Mucosa of descending colon (tissue), 3 donors: ENCODE results near the gene ARSG. TPM values are rescaled to one million over a fixed set of nuclear protein-coding genes. Genes with fewer than 3 reads are reported as not detected.
A peak's percentile ranks its signal among the peaks of the same experiment; 100 is the strongest.
"Not testable (repeated sequence)": the region's sequence is repeated elsewhere in the genome, so short reads cannot be mapped to it uniquely, and the experiment has no call there.

Experiments
- ATAC-seq: fragments of 200-7000 bp; cut with Tn5 transposase; one replicate; pipeline ENCODE4 v1.9.1; 2020; ENCODE audit warnings: mild to moderate bottlenecking, moderate library complexity
- DNase-seq, 3 donors: peaks; one replicate each; pipeline ENCODE4 v3.0.0-alpha.2; 2020
- H3K36me3 ChIP-seq: fragments of 200-600 bp; one replicate; pipeline ENCODE4 v1.8.0; 2021; ENCODE audit warnings: low read depth, mild to moderate bottlenecking
- H3K4me1 ChIP-seq: fragments of 200-600 bp; one replicate; pipeline ENCODE4 v1.8.0; 2021; ENCODE audit warnings: low read depth, mild to moderate bottlenecking
- H3K4me3 ChIP-seq: fragments of 200-600 bp; one replicate; pipeline ENCODE4 v1.8.0; 2021; ENCODE audit warnings: mild to moderate bottlenecking
- H3K9me3 ChIP-seq: fragments of 200-600 bp; one replicate; pipeline ENCODE4 v1.8.0; 2021; ENCODE audit warnings: mild to moderate bottlenecking
- intact Hi-C, 2 donors: fragments of 100-400 bp; cut with DNase I in 1 of 2; cut with micrococcal nuclease in 1 of 2; formaldehyde crosslinking; loops; one replicate each; pipeline versions ENCODE4 v1.11.0 to v1.11.1; 2022; cut with DNase I, micrococcal nuclease
- total RNA-seq, 3 donors: library from RNA; stranded (reverse); fragmentation: NEBNext Ultra II Directional in 2 of 3; extraction: Animal tissue kit (Norgen Biotek cat#: 25700) in 2 of 3; gene quantifications; one replicate each; pipeline versions ENCODE4 v1.2.1 to v1.2.4, GENCODE V29; 2021 to 2023
- TF ChIP-seq, protein P1 (sequence below): fragments of 200-600 bp; IDR thresholded peaks from one replicate; pipeline ENCODE4 v1.8.0; 2022; ENCODE audit warnings: antibody characterized with exemption, mild to moderate bottlenecking
- donor health status: DM: no; HTN: no; CAD: no; lungs with moderate emphysema.
- donor health status: DM: no; HTN: no; CAD: no.
- donor health status: DM: no; HTN: yes; CAD: no.

ARSG gene
- total RNA-seq, 3 donors from 2014 or later, result 1.7 to 3.1 (median 2.1) TPM

DNA sequence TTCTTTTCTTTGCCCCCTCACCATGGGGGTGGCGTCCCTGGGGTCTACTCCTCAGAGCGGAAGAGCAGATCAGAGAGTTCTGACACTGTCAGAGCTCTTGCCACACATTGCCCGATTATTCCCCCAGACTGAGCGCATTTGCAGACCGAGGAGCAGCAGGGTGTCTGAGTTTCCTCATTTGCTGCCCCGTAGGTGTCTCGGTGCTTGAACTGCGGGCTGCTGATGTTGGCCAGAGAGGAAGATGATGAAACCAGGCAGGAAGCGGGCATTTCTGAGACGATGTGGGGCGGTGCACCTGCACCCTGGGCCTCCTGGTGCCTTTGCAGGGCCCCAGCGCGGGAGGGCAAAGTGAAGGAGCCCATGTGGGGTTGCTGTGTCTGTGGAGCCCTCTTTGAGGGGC is 55.2 kb downstream of the ARSG start:
- no peaks in the 10 kb centered on the region for H3K36me3 ChIP-seq
- intact Hi-C loops, result loop anchor here in 1 of 2 donors (10.0 kb wide), 1 partner anchor 52 kb away; the partner anchor contains the start of genes ARSG and SLC16A6
- TF ChIP-seq, protein P1, sequence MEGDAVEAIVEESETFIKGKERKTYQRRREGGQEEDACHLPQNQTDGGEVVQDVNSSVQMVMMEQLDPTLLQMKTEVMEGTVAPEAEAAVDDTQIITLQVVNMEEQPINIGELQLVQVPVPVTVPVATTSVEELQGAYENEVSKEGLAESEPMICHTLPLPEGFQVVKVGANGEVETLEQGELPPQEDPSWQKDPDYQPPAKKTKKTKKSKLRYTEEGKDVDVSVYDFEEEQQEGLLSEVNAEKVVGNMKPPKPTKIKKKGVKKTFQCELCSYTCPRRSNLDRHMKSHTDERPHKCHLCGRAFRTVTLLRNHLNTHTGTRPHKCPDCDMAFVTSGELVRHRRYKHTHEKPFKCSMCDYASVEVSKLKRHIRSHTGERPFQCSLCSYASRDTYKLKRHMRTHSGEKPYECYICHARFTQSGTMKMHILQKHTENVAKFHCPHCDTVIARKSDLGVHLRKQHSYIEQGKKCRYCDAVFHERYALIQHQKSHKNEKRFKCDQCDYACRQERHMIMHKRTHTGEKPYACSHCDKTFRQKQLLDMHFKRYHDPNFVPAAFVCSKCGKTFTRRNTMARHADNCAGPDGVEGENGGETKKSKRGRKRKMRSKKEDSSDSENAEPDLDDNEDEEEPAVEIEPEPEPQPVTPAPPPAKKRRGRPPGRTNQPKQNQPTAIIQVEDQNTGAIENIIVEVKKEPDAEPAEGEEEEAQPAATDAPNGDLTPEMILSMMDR, result no peak
- no peak overlapping the region for H3K4me3 ChIP-seq
- ATAC-seq, result peak; percentile 85
- H3K4me1 ChIP-seq, result no peaks in the 10 kb centered on the region
- no peaks in the 10 kb centered on the region for H3K9me3 ChIP-seq
- DNase-seq, result peak; percentile 38 to 81 (median 41)

GRCh38 chr17:68347380-68347779 is 56.1 kb downstream of the ARSG start:
- TF ChIP-seq, protein P1, result no peak
- H3K4me1 ChIP-seq, result no peaks in the 10 kb centered on the region

DNA sequence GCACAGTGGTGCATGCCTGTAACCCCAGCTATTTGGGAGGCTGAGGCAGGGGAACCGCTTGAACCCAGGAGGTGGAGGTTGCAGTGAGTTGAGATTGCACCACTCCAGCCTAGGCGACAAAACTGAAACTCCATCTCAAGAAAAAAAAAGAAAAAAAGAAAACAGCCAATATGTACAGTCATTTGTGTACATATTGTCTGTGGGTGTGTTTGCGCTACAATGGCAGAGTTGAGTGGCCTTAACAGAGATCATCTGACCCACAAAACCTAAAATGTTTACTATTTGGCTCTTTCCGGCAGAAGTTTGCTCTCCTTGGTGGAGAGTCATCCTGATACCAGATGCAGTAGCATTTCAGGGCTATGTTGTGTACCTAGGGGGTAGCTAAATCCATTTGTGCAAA is 57.9 kb downstream of the ARSG start:
- Histone ChIP-seq H3K9me3 (no peaks in the 10 kb centered on the region), H3K36me3 (no peaks in the 10 kb centered on the region), H3K4me1 (no peaks in the 10 kb centered on the region), H3K4me3 (no peak overlapping the region)
- ATAC-seq (no peak), DNase-seq (no peak)
- intact Hi-C loops, result loop anchor here in 1 of 2 donors (10.0 kb wide), 1 partner anchor 54 kb away; the partner anchor contains the start of genes ARSG and SLC16A6
- TF ChIP-seq, protein P1, result no peak

More at GRCh38 chr17:68347380-68347779, 56.1 kb downstream of the ARSG start:
- ATAC-seq (no peak), DNase-seq (no peak)
- intact Hi-C loops, result loop anchor here in 1 of 2 donors (10.0 kb wide), 1 partner anchor 53 kb away; the partner anchor contains the start of genes ARSG and SLC16A6
- H3K4me3 ChIP-seq, result no peak overlapping the region
- H3K9me3 ChIP-seq, result no peaks in the 10 kb centered on the region
- H3K36me3 ChIP-seq, result no peaks in the 10 kb centered on the region

DNA sequence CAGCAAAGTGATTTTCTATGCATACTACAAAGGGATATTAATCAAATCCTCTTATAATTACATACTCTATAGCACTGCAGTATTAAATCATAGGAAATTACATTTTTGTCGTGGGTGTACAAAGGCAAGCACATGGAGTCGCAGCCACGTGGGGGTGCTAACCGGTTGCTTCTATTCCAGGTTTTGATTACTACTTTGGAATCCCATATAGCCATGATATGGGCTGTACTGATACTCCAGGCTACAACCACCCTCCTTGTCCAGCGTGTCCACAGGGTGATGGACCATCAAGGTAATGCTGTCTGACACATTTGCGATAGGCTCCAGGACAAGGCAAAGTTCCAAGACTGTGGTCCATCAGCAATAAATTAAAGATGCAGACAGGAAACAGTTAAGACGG is 60.1 kb downstream of the ARSG start:
- intact Hi-C loops, result no loop called here
- ATAC-seq, result no peak
- Histone ChIP-seq H3K36me3 (no peaks in the 10 kb centered on the region), H3K4me1 (no peaks in the 10 kb centered on the region), H3K9me3 (no peaks in the 10 kb centered on the region), H3K4me3 (no peak overlapping the region)
- no peak for DNase-seq
- TF ChIP-seq, protein P1, result no peak

DNA sequence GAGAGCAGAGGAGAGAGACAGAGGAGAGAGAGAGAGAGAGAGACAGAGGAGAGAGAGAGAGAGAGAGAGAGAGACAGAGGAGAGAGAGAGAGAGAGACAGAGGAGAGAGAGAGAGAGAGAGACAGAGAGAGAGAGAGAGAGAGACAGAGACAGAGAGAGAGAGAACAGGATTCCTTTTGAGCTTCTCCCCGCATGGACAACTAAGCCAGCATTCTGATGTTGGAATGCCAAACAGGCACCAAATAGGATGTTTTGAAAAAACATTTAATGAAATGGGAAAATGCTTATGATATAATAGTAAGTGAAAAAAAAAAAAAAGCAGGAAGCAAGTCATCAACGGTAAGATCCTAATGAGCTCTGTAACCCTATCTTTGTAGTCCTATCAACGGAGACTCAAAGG is 60.7 kb downstream of the ARSG start:
- no peaks in the 10 kb centered on the region for H3K9me3 ChIP-seq
- H3K36me3 ChIP-seq, result no peaks in the 10 kb centered on the region
- H3K4me3 ChIP-seq, result no peak overlapping the region
- ATAC-seq, result no peak
- no peaks in the 10 kb centered on the region for H3K4me1 ChIP-seq
- TF ChIP-seq, protein P1, result no peak
- no peak for DNase-seq
- intact Hi-C loops, result no loop called here

DNA sequence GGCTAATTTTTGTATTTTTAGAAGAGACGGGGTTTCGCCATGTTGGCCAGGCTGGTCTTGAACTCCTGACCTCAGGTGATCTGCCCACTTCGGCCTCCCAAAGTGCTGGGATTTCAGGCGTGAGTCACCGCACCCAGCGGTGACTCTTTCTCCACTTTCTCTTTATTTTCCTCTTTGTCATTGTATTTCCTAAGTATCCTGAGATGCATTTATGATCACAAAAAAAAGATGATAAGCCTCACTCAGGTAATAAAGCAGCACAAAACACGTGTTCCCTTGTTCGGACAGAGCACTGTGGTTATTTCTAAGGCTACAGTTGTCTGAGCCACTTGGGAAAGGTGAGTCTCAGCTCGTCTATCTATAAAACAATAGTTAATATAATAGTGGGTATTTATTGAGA is 61.4 kb downstream of the ARSG start:
- intact Hi-C loops, H3K4me1 ChIP-seq, H3K9me3 ChIP-seq, ATAC-seq, DNase-seq, H3K4me3 ChIP-seq, H3K36me3 ChIP-seq: not testable (repeated sequence)
